ENCODE results near the gene HBE1. TPM values are rescaled to one million over a fixed set of nuclear protein-coding genes. Genes with fewer than 3 reads are reported as not detected.

Gene HBE1
- total RNA-seq, 1 experiment from 2014 or later = not detected

- Histone ChIP-seq H3K4me1 (ENCODE audit: insufficient read depth, low read length) (no peaks in the 10 kb centered on the region), H4K5ac (ENCODE audit: insufficient read length, low read depth, low read length) (no peak overlapping the region), H3K79me2 (ENCODE audit: insufficient read depth, low read length) (no peaks in the 10 kb centered on the region), H3K4me2 (ENCODE audit: insufficient read depth, insufficient read length, low read length) (no peak overlapping the region), H2AK5ac (ENCODE audit: insufficient read length, low read length) (no peak overlapping the region), H2BK5ac (ENCODE audit: insufficient read length, low read length) (no peak overlapping the region), H3K27me3 (ENCODE audit: insufficient read depth, low read length) (no peaks in the 10 kb centered on the region), H3K14ac (ENCODE audit: insufficient read depth, low read length) (no peak overlapping the region), H2BK12ac (ENCODE audit: insufficient read length, low read depth, low read length) (no peak overlapping the region), H3K9ac (ENCODE audit: extremely low read depth, insufficient read length, low read length) (no peak overlapping the region), H3K23ac (ENCODE audit: insufficient read length, low read depth, low read length) (no peak overlapping the region), H4K20me1 (ENCODE audit: control insufficient read depth, insufficient read depth, insufficient read length) (no peaks in the 10 kb centered on the region), H3K79me1 (ENCODE audit: insufficient read depth, low read depth, low read length, poor library complexity, severe bottlenecking) (no peaks in the 10 kb centered on the region), H3K23me2 (ENCODE audit: insufficient read length, low read depth, low read length, poor library complexity, severe bottlenecking) (no peaks in the 10 kb centered on the region), H3K27ac (ENCODE audit: insufficient read length, low read depth, low read length) (no peak overlapping the region), H3K9me3 (ENCODE audit: control insufficient read depth, low read depth, low read length) (no peaks in the 10 kb centered on the region), H4K8ac (replicated peaks; ENCODE audit: insufficient read length, low read depth, low read length) (no peak overlapping the region), H3K4ac (ENCODE audit: low read depth, low read length) (no peak overlapping the region), H3T11ph (ENCODE audit: low read length) (no peak overlapping the region), H3K56ac (ENCODE audit: insufficient read length, low read depth, low read length) (no peak overlapping the region), H2BK120ac (ENCODE audit: low read depth, low read length, poor library complexity, severe bottlenecking) (no peak overlapping the region), H2BK20ac (ENCODE audit: low read depth, low read length, poor library complexity, severe bottlenecking) (no peak overlapping the region), H4K91ac (ENCODE audit: insufficient read length, low read depth, low read length) (no peak overlapping the region), H2AFZ (ENCODE audit: low read length) (no peak overlapping the region), H3K18ac (ENCODE audit: insufficient read length, low read depth, low read length) (no peak overlapping the region), H2BK15ac (ENCODE audit: low read depth, low read length) (no peak overlapping the region)
- H3K36me3 Mint-ChIP-seq (ENCODE audit: insufficient read depth in 1 of 3, low read depth in 3 of 3) = no peaks in the 10 kb centered on the region
- TF ChIP-seq CTCF (conservative IDR thresholded peaks at IDR 0.05) = no peak
- H3K4me3 Mint-ChIP-seq = no peak overlapping the region
- H3K4me1 Mint-ChIP-seq = peaks cover 5% of the 10 kb centered on the region in 2 experiments
- H3K9me3 Mint-ChIP-seq = no peaks in the 10 kb centered on the region
- no peak overlapping the region for H3K27ac Mint-ChIP-seq
- WGBS (ENCODE audit: extremely low coverage, insufficient read length, low lambda C conversion rate) = no CpG with 5 or more reads among the region's 4 CpGs
- H3K27me3 Mint-ChIP-seq (ENCODE audit: low read depth) = no peaks in the 10 kb centered on the region
- DNase-seq = no peak
Measured at GRCh38 chr11:5272395-5273017, 2.8 kb upstream of the HBE1 start.

All from H9 (cell line).